Thyroid gland (tissue), 4 donors: ENCODE measurements around the gene ADAM12.

Experiments used
- POLR2A ChIP-seq, 2 donors: fragments of 450-650 bp; IDR thresholded peaks; one replicate each; pipeline ENCODE4 v1.6.1; 2017; ENCODE audit warnings: antibody characterized with exemption in 2 of 2, mild to moderate bottlenecking in 2 of 2, moderate library complexity in 1 of 2
- TF ChIP-seq, protein P1 (sequence below), 6 experiments: fragments of 200-600 bp in 3 of 6; fragments of 450-650 bp in 3 of 6; sonication (generic) in 3 of 6; IDR thresholded peaks; one replicate each; pipeline ENCODE4 v1.5.1; 2016 to 2019; ENCODE audit warnings: antibody characterized with exemption in 6 of 6, mild to moderate bottlenecking in 2 of 6, inconsistent platforms in 1 of 6, moderate library complexity in 1 of 6

DNA sequence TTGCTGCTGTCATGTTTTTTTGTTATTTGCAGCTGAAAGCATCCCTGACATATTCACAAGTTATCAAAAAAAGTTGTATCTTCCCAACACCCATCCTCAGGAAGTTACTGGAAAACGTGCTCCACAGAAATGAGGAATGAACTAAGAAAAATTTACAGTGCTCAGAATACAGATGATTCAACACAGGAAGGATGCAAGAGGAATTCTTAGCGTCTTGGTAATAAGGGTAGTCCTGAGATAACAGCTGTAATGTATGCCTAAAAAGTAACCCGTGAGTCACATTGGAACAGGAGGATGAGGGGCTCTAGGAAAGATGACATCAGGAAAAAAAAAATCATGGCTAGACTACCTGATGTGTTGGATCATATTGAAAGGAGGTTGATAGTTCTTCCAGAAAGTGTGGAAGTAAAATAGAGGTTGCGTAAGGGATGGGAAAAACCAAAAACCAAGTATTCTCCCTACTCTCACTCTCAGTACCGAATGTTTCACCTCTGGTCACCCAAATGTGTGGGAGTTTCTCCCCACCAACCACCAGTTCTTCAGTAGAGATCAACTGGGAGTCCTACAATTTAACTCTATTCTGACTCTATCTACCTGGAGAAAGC, 3.9 kb downstream of the ADAM12 start:
- TF ChIP-seq, protein P1, sequence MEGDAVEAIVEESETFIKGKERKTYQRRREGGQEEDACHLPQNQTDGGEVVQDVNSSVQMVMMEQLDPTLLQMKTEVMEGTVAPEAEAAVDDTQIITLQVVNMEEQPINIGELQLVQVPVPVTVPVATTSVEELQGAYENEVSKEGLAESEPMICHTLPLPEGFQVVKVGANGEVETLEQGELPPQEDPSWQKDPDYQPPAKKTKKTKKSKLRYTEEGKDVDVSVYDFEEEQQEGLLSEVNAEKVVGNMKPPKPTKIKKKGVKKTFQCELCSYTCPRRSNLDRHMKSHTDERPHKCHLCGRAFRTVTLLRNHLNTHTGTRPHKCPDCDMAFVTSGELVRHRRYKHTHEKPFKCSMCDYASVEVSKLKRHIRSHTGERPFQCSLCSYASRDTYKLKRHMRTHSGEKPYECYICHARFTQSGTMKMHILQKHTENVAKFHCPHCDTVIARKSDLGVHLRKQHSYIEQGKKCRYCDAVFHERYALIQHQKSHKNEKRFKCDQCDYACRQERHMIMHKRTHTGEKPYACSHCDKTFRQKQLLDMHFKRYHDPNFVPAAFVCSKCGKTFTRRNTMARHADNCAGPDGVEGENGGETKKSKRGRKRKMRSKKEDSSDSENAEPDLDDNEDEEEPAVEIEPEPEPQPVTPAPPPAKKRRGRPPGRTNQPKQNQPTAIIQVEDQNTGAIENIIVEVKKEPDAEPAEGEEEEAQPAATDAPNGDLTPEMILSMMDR (IDR thresholded peaks at IDR 0.05), result no peak
- no peak for TF ChIP-seq POLR2A (IDR thresholded peaks at IDR 0.05)
